B cell (primary cell): Measurements from ENCODE around the gene HLA-DQB1. TPM values are rescaled to one million over a fixed set of nuclear protein-coding genes. Genes with fewer than 3 reads are reported as not detected.

Source experiments
- ATAC-seq: fragments of 200-7000 bp; cut with Tn5 transposase; one replicate; pipeline ENCODE4 v1.10.0; 2021; ENCODE audit warnings: low read depth, mild to moderate bottlenecking, moderate number of reproducible peaks, moderate library complexity
- CTCF ChIA-PET: fragments of 350-600 bp; sonication (Branson Sonifier 250); formaldehyde crosslinking; loops from one replicate; lab custom pipeline; 2021; ENCODE audit warnings: antibody characterized with exemption, inconsistent platforms; lab: Charles Lee
- POLR2A ChIA-PET: fragments of 350-600 bp; sonication (Branson Sonifier 250); formaldehyde crosslinking; loops from one replicate; lab custom pipeline; 2021; ENCODE audit warnings: antibody characterized with exemption; lab: Charles Lee
- DNase-seq: peaks from one replicate; pipeline ENCODE4 v3.0.0; 2013
- H2AFZ ChIP-seq: 2 replicates; pipeline ENCODE4 v1.6.1; 2012; ENCODE audit warnings: mild to moderate bottlenecking, low read depth, low read length; ENCODE audit not compliant: insufficient read depth, poor library complexity, severe bottlenecking
- H3K27ac ChIP-seq, 2 donors: 1 replicate in 1 of 2; 2 replicates in 1 of 2; pipeline ENCODE4 v1.5.1; 2012 to 2013; ENCODE audit warnings: low read length in 2 of 2, mild to moderate bottlenecking in 2 of 2, moderate library complexity in 1 of 2
- H3K27me3 ChIP-seq, 4 experiments: fragments of 200-600 bp in 1 of 4; sonication (generic) in 1 of 4; replicated peaks in 1 of 4; 1 replicate in 2 of 4; 2 replicates in 2 of 4; pipeline versions ENCODE4 v1.6.1 to v1.7.0; 2013 to 2016; ENCODE audit warnings: low read length in 3 of 4, mild to moderate bottlenecking in 2 of 4, mixed read lengths in 1 of 4, moderate library complexity in 1 of 4; ENCODE audit not compliant: insufficient read depth in 4 of 4, control insufficient read depth in 3 of 4; ENCODE audit errors: control extremely low read depth in 1 of 4
- H3K36me3 ChIP-seq, 2 experiments: replicated peaks in 1 of 2; 1 replicate in 1 of 2; 2 replicates in 1 of 2; pipeline versions ENCODE4 v1.6.1 to v1.7.1; 2013; ENCODE audit warnings: low read length in 1 of 2; ENCODE audit not compliant: insufficient read depth in 2 of 2, control insufficient read depth in 1 of 2; ENCODE audit errors: control extremely low read depth in 1 of 2, extremely low read depth in 1 of 2
- H3K4me1 ChIP-seq, 2 donors: fragments of 200-600 bp in 1 of 2; sonication (generic) in 1 of 2; 1 replicate in 1 of 2; 2 replicates in 1 of 2; pipeline versions ENCODE4 v1.5.1 to v1.6.1; 2013 to 2017; ENCODE audit warnings: low read length in 2 of 2; ENCODE audit not compliant: control insufficient read depth in 2 of 2, insufficient read depth in 2 of 2
- H3K4me2 ChIP-seq: replicated peaks from 2 replicates; pipeline ENCODE3; 2012; ENCODE audit warnings: mild to moderate bottlenecking, low read depth, low read length; ENCODE audit not compliant: poor library complexity, severe bottlenecking
- H3K4me3 ChIP-seq, 5 experiments: fragments of 200-600 bp in 1 of 5; sonication (generic) in 1 of 5; 1 replicate in 3 of 5; 2 replicates in 2 of 5; pipeline versions ENCODE4 v1.5.1 to v1.7.0; 2011 to 2016; ENCODE audit warnings: low read length in 4 of 5, mild to moderate bottlenecking in 4 of 5, low read depth in 2 of 5, control low read depth in 1 of 5, moderate library complexity in 1 of 5; ENCODE audit not compliant: insufficient read depth in 1 of 5; ENCODE audit errors: control extremely low read depth in 1 of 5, extremely low read depth in 1 of 5
- H3K79me2 ChIP-seq: fragments of 200-600 bp; sonication (generic); one replicate; pipeline ENCODE4 v1.6.0; 2016; ENCODE audit warnings: low read length; ENCODE audit not compliant: control insufficient read depth, insufficient read depth
- H3K9ac ChIP-seq: fragments of 200-600 bp; sonication (generic); 2 replicates; pipeline ENCODE4 v1.6.1; 2017; ENCODE audit warnings: mild to moderate bottlenecking, low read length, moderate library complexity
- H3K9me3 ChIP-seq, 3 donors: one replicate each; pipeline versions ENCODE4 v1.6.1 to v1.7.1; 2013; ENCODE audit warnings: low read length in 2 of 3; ENCODE audit not compliant: control insufficient read depth in 2 of 3, insufficient read depth in 1 of 3; ENCODE audit errors: control extremely low read depth in 1 of 3
- H4K20me1 ChIP-seq: 2 replicates; pipeline ENCODE4 v1.6.0; 2012; ENCODE audit warnings: mild to moderate bottlenecking, low read length; ENCODE audit not compliant: insufficient read depth, control insufficient read depth, poor library complexity, severe bottlenecking
- H3K27ac Mint-ChIP-seq: one replicate; pipeline ENCODE4 v1.8.0; 2021; ENCODE audit warnings: mixed read lengths
- H3K27me3 Mint-ChIP-seq: one replicate; pipeline ENCODE4 v1.8.0; 2021; ENCODE audit warnings: mixed read lengths
- H3K4me1 Mint-ChIP-seq: one replicate; pipeline ENCODE4 v1.8.0; 2021; ENCODE audit warnings: mixed read lengths
- H3K4me3 Mint-ChIP-seq: one replicate; pipeline ENCODE4 v1.8.0; 2021; ENCODE audit warnings: mixed read lengths
- H3K9me3 Mint-ChIP-seq: one replicate; pipeline ENCODE4 v1.8.0; 2022; ENCODE audit warnings: mixed read lengths; ENCODE audit not compliant: insufficient read depth
- CTCF ChIP-seq: fragments of 200-600 bp; IDR thresholded peaks from one replicate; pipeline ENCODE4 v1.8.0; 2022; ENCODE audit warnings: antibody characterized with exemption, mild to moderate bottlenecking
- EZH2 ChIP-seq: IDR thresholded peaks from 2 replicates; pipeline ENCODE4 v1.6.1; 2012; ENCODE audit warnings: borderline replicate concordance, low read depth, mild to moderate bottlenecking, moderate library complexity, low read length; ENCODE audit not compliant: insufficient read depth, poor library complexity, severe bottlenecking
- WGBS: methylation state at CpG from one replicate; pipeline ENCODE4 v1.1.5; 2013; ENCODE audit warnings: missing lambda C conversion rate; ENCODE audit not compliant: insufficient coverage; 5-methylcytosine and 5-hydroxymethylcytosine counted together
- intact Hi-C: fragments of 100-400 bp; cut with micrococcal nuclease; formaldehyde crosslinking; loops from one replicate; pipeline ENCODE4 v1.10.0; 2022
- polyA plus RNA-seq: library from polyadenylated mRNA; depleted of rRNA; stranded (reverse); fragments of >200 nt; gene quantifications from 2 replicates; pipeline ENCODE4 v1.2.3, GENCODE V29; 2012
- total RNA-seq, 2 donors: library from RNA; stranded (reverse); fragments of 120-200 nt in 1 of 2; gene quantifications; 1 replicate in 1 of 2; 2 replicates in 1 of 2; pipeline versions ENCODE4 v1.2.3 to v1.2.4, GENCODE V29; 2013 to 2022

HLA-DQB1 gene
- total and polyA plus RNA-seq, 2 donors (not counting 1 experiment from before 2014, with no cell fraction given), result 267 to 986 TPM

GRCh38 chr6:32625137-32625536 is 41.3 kb downstream of the HLA-DQB1 start:
- intact Hi-C loops, result no loop called here
- Histone ChIP-seq H3K4me3 (peak overlapping the region in 2 of 5 experiments; percentile 5 to 29), H4K20me1 (no peaks in the 10 kb centered on the region), H3K27me3 (no peaks in the 10 kb centered on the region), H3K4me1 (peaks cover 68 to 70% of the 10 kb centered on the region in 2 donors), H2AFZ (no peak overlapping the region), H3K9ac (peak overlapping the region; percentile 35), H3K4me2 (peak overlapping the region; percentile 71), H3K9me3 (no peaks in the 10 kb centered on the region), H3K27ac (peak overlapping the region; percentile 93 to 97), H3K79me2 (peaks cover 39% of the 10 kb centered on the region), H3K36me3 (no peaks in the 10 kb centered on the region)
- Mint-ChIP-seq H3K4me3 (peak overlapping the region; percentile 77), H3K9me3 (no peaks in the 10 kb centered on the region), H3K27ac (peak overlapping the region; percentile 97), H3K4me1 (peaks cover 82% of the 10 kb centered on the region), H3K27me3 (no peaks in the 10 kb centered on the region)
- TF ChIP-seq CTCF (no peak), EZH2 (no peak)
- DNase-seq (peak; percentile 67), ATAC-seq (no peak)
- CTCF ChIA-PET, result no interaction called here
- 21% methylated on average over 4 of the region's 5 CpGs for WGBS
- POLR2A ChIA-PET, result interaction anchor here (0.9 to 2.0 kb wide), 4 partner anchors 11 to 183 kb away, joined by 4 to 15 read pairs (median 4); partner anchors contain the start of gene HLA-DQA1

GRCh38 chr6:32624565-32624964 is 41.9 kb downstream of the HLA-DQB1 start:
- ChIA-PET CTCF (interaction anchor here (1.3 kb wide), 1 partner anchor 214 kb away, joined by 3 read pairs; the partner anchor contains the start of gene TAP2), POLR2A (interaction anchor here (2.5 to 3.3 kb wide), 2 partner anchors 11 to 95 kb away, joined by 14 to 82 read pairs; partner anchors contain the start of genes HLA-DQA1 and HLA-DRB5)
- Histone ChIP-seq H3K4me3 (no peak overlapping the region), H3K9ac (peak overlapping the region; percentile 49), H3K79me2 (peaks cover 40% of the 10 kb centered on the region), H3K4me2 (peak overlapping the region; percentile 71), H3K9me3 (peaks cover 0 to under 1% (median 0%) of the 10 kb centered on the region in 3 donors), H3K36me3 (no peaks in the 10 kb centered on the region), H2AFZ (no peak overlapping the region), H3K27me3 (no peaks in the 10 kb centered on the region), H3K4me1 (peaks cover 70 to 71% of the 10 kb centered on the region in 2 donors), H3K27ac (peak overlapping the region; percentile 97 to 99), H4K20me1 (no peaks in the 10 kb centered on the region)
- no peak for TF ChIP-seq CTCF
- no peak for TF ChIP-seq EZH2
- H3K27ac Mint-ChIP-seq, result peak overlapping the region; percentile 98
- no peak for ATAC-seq
- intact Hi-C loops, result loop anchor here (5.0 kb wide), 1 partner anchor 37 kb away; the partner anchor contains the start of gene HLA-DRB1
- H3K4me1 Mint-ChIP-seq, result peaks cover 80% of the 10 kb centered on the region
- H3K9me3 Mint-ChIP-seq, result no peaks in the 10 kb centered on the region
- no peak for DNase-seq
- no CpG with 5 or more reads among the region's 3 CpGs for WGBS
- H3K4me3 Mint-ChIP-seq, result peak overlapping the region; percentile 66
- no peaks in the 10 kb centered on the region for H3K27me3 Mint-ChIP-seq
